HTR-8/SVneo (cell line): ENCODE results near the gene TMEM229B.
A peak's percentile ranks its signal among the peaks of the same experiment; 100 is the strongest.
"Not testable (repeated sequence)": the region's sequence is repeated elsewhere in the genome, so short reads cannot be mapped to it uniquely, and the experiment has no call there.

ENCODE experiments used
- DNase-seq: peaks from one replicate; pipeline ENCODE4 v3.0.0; 2011; ENCODE audit warnings: low spot score, mixed read lengths; ENCODE audit not compliant: insufficient read length
- FAIRE-seq: peaks from 2 replicates; lab custom pipeline; 2011; peaks lifted over from hg19 to GRCh38; lab: Jason Lieb, UNC

TMEM229B gene

GRCh38 chr14:67461341-67461985 lies 27.1 kb downstream of the TMEM229B start:
- DNase-seq (no peak), FAIRE-seq (no peak)

DNA sequence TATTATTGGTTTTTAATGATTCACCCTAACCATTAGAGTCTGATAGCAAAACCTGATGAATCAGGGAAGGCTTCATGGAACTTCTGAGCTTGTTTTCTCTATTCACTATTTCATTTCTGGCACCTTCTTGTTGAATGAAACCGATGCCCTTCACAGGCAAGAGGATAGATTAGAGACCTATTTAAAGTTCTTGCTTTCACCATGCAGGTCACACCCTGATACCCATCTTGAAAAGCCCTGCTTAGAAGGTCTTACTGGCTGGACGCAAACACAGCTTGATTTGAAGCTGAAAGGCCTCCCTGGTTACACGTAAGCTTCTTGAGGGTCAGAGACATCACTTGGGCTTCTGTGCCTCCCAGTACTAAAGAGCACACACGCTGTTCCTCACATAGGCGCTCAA lies 29.2 kb downstream of the TMEM229B start:
- DNase-seq (no peak), FAIRE-seq (no peak)

DNA sequence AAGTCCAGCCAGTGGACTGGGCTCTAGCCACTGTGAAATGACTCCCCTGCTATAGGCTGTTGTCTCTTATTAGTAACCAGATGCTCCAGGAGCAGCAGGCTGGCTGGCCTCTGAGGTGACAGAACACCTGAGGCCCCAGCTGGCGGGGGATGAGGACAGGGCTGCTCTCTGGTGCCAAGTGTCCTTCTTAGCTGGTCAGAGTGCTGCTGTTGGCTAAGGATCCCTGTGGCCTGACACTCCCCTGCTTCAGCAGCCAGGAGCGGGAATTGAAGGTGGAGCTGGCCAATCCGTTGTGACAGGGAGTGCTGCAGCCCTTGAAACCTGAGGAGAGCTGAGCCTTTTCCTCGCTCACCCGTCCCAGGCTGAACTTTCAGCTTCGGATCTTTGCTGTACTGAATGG lies 30.7 kb downstream of the TMEM229B start:
- DNase-seq (no peak), FAIRE-seq (peak; percentile 99)

DNA sequence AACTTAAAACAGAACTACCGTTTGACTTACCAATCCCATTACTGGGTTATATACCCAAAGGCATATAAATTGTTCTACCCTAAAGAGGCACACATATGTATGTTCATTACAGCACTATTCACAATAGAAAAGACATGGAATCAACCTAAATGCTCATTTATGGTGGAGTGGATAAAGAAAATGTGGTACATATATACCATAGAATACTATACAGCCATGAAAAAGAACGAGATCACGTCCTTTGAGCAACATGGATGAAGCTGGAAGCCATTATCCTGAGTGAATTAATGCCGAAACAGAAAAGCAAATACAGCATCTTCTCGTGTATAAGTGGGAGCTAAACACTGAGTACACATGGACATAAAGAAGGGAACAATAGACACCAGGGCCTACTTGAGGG lies 31.8 kb downstream of the TMEM229B start:
- DNase-seq (no peak), FAIRE-seq (peak; percentile 83)

DNA sequence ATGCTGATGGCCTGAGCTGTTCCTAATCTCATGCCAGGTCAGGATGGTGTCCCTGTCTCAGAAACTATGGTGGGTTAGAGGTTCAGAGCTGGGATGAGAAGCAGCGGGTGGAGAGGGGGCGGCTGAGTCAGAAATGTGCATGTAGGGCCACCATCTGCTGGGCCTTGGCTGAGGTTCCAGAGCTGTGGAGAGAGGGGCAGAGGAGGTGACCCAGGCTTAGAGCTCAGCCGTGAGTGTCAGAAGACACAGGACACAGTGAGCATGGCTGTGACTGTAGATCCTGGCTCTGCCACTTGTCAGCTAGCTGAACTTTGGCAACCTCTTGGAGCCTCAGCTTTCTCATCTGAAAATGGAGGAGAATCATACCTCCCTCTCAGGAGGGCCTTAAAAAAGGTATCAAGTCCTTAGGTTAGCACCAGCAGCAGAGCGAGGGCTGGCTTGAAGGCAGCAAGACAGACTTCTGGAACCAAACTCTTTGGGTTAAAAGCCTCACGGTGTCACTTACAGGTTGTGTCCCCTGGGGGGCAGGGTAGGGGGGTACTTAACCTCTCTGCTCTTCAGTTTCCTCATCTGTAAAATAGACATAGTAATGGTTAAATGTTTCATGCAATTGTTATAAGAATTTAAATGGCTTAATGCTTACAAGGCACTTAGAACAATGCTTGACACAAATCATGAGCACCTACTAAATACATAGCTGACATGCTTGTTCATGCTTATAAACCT lies 34.8 kb downstream of the TMEM229B start:
- FAIRE-seq (peak; percentile 48), DNase-seq (no peak)

- FAIRE-seq = peak; percentile 42
Observed at GRCh38 chr14:67451667-67452066, 36.9 kb downstream of the TMEM229B start.

DNA sequence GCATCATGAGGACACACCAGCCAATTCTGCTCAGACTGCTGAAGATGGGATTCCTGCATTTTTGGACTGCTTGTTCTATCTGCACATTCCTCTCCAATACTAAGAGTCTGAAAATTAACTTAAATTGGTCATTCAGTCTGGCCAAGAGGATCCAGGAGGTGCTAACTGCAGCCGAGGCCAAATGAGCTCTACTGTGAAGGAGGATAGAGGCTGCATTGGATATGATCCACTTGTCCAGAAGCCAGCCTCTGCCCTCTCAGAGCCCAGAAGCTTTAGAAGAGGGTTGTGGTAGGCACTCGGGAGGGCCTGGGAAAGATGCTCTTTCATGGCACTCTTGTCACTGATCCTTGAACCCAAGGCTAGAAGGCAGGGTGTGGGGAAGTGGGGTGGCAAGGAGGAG lies 39.4 kb downstream of the TMEM229B start:
- no peak for DNase-seq
- peak; percentile 89 for FAIRE-seq

More at GRCh38 chr14:67451667-67452066, 36.9 kb downstream of the TMEM229B start:
- DNase-seq = not testable (repeated sequence)

DNA sequence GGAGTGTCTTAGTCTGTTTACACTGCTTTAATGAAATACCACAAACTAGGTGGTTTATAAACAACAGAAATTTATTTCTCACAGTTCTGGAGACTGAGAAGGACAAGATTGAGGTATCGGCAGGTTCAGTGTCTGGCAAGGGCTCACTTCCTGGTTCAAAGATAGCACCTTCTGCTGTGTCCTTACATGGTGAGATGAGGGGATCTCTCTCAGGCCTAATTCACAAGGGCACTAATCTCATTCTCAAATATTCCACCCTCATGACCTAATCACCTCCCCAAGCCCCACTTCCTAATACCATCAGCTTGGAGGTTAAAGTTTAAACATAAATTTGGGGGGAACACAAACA lies 41.5 kb downstream of the TMEM229B start:
- DNase-seq (no peak), FAIRE-seq (peak; percentile 71)

DNA sequence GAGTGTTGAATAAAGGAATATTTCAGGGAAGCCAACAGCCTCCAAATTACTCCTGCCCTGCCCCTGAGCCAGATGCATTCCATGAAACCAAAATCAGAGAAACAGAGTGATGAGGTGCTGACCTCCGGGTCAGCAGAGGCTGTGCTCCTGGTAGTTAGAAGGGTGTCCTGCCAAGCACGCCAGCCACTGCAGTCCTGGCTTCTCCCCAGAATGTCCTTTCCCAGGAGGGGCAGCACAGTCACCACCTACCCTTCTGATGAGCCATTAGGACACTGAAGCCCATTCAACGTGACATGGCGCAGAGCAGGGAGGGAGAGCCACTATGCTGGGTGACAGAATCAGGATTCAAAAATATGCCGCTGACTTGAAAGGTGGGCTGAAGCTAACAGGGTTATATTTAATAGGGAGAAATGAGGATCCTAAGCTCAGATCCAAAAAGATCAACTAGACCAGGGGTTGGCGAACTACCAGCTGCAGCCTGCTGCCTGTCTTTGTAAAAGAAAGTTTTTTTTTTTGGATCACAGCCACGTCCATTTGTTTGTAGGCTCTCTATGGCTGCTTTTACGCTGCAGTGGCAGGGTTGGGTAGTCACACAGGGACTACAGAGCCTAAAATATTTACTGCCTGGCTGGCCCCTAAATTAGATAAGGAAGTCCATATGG lies 42.0 kb downstream of the TMEM229B start:
- DNase-seq = no peak
- FAIRE-seq = peak; percentile 97

GRCh38 chr14:67444395-67444794 lies 44.1 kb downstream of the TMEM229B start:
- DNase-seq = no peak
- FAIRE-seq = peak; percentile 94

GRCh38 chr14:67442139-67442906 lies 46.2 kb downstream of the TMEM229B start:
- FAIRE-seq (peak; percentile 99), DNase-seq (no peak)

- FAIRE-seq (no peak), DNase-seq (no peak)
Observed at GRCh38 chr14:67441672-67442071, 46.8 kb downstream of the TMEM229B start.

DNA sequence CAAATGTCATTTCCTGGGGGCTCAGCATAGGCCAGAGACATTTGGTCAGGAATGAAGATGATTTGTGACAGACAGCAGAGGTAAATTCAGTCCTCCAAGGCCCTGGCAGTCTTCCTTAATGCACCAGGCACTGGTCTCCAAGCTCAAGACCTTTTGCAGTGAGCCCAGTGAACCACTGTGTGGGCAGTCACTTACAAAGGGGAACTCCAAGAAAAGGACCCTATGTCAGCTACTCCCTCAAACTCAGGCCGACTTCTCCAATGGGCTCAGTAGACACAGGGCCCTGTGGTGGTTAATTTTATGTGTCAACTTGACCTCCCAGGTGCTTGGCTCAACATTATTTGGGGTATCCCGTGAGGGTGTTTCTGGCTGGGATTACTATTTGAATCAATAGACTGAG lies 47.3 kb downstream of the TMEM229B start:
- FAIRE-seq (peak; percentile 73), DNase-seq (no peak)

- FAIRE-seq (peak; percentile 85), DNase-seq (no peak)
Observed at GRCh38 chr14:67440513-67440912, 48.0 kb downstream of the TMEM229B start.

- DNase-seq (no peak), FAIRE-seq (peak; percentile 94)
Observed at GRCh38 chr14:67438969-67439368, 49.6 kb downstream of the TMEM229B start.

DNA sequence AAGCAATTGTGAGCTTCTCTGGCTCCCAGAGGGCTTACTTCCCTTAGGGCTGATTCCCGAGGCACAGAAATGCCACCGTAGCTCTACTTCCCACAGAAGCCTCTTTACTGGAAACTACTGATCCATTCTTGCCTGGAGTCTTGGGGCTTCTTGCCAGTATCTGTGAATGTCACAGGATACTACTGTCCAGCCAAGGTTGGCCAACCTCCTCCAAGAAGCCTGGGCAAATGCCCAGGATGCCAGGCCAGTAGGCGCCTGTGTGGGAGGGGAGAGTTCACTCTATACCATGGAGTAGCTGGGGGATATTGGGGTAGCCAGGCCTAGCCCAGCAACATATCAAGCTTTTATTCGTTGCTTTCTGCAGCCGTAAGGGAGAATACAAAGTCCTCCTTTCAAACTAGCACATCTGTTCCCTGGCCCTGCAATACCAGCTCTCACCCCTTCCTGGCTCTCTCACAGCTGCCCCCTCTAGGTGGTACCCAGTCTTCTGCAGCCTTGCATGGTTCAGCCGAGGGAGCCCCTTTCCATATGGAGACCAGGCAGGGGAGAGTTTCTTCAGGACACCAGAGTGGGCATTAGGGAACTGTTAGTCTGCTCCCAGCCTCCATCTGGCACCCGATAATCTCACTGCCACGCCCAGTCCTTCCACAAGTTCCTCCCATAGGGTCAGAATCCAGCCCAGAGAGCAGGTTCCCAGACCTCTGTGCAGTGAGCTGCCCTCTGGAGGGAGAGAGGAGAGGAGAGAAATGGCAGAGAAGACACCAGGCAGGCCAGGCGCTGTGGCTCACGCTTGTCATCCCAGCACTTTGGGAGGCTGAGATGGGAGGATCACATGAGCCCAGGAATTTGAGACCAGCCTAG lies 52.3 kb downstream of the TMEM229B start:
- peak; percentile 23 for FAIRE-seq
- no peak for DNase-seq

DNA sequence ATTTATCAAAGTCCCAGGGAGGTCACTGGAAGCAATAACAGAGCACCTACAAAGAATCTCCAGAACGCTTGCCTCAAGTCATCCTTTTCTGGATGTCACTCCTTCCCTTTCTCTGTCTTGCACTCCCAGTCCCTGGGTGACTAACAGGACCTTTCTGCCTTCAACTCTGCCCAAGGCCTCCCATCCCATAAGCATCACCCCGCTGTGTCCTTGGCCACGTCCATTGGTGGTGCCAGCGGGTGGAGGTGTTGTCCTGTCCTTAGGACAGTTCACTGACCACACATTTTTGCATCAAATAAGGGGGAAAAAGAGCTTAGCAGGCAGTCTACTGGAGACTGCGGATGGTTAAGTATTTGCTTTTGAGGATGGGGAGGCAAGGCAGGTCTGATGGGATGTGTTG lies 52.9 kb downstream of the TMEM229B start:
- DNase-seq (no peak), FAIRE-seq (peak; percentile 92)

- peak; percentile 89 for DNase-seq
- FAIRE-seq = peak; percentile 96
Observed at GRCh38 chr14:67432050-67432564, 56.4 kb downstream of the TMEM229B start.

DNA sequence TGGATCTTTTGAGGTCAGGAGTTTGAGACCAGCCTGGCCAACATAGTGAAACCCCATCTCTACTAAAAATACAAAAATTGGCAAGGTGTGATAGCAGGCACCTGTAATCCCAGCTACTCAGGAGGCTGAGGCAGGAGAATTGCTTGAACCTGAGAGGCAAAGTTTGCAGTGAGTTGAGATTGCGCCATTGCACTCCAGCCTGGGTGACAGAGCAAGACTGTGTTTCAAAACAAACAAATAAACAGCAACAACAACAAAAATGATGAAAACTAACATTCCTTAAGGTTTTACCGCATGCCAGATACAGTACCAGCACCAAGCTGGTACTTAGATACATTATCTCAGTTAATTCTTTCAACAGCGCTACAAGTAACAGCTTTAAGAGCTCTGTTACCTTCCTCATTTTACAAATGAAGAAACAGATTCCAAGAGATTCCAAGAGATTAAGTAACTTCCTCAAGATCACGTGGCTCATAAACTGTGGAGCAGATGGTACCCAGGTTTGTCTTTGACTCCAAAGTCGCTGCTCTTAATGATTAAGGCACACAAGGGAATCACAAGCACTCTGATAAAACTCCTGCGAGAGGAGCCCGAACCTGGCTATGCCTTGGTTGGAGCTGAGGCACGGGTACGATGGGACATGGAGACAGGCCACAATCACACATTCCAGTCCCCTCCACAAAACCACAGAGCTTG lies 58.9 kb downstream of the TMEM229B start:
- peak; percentile 66 for FAIRE-seq
- DNase-seq = no peak
